Liver (tissue), 9 donors: Measurements from ENCODE around the gene MGAT5. TPM values are rescaled to one million over a fixed set of nuclear protein-coding genes. Genes with fewer than 3 reads are reported as not detected.
A peak's percentile ranks its signal among the peaks of the same experiment; 100 is the strongest.

Source experiments
- DNase-seq: peaks from one replicate; pipeline ENCODE4 v3.0.0-alpha.2; 2017; ENCODE audit warnings: low spot score
- H3K27ac ChIP-seq, 2 donors: one replicate each; pipeline ENCODE4 v1.7.0; 2013; ENCODE audit warnings: inconsistent platforms in 2 of 2, low read length in 2 of 2, control low read depth in 1 of 2, low read depth in 1 of 2, mild to moderate bottlenecking in 1 of 2
- H3K27me3 ChIP-seq, 4 donors: one replicate each; pipeline versions ENCODE4 v1.6.1 to v1.7.0; 2013; ENCODE audit warnings: low read length in 3 of 4, inconsistent platforms in 1 of 4, mild to moderate bottlenecking in 1 of 4, moderate library complexity in 1 of 4; ENCODE audit not compliant: control insufficient read depth in 4 of 4, insufficient read depth in 4 of 4
- H3K36me3 ChIP-seq, 4 donors: one replicate each; pipeline versions ENCODE4 v1.6.1 to v1.7.0; 2013; ENCODE audit warnings: low read length in 3 of 4, mild to moderate bottlenecking in 3 of 4, low read depth in 1 of 4, moderate library complexity in 1 of 4; ENCODE audit not compliant: control insufficient read depth in 4 of 4, insufficient read depth in 3 of 4
- H3K4me1 ChIP-seq, 4 donors: one replicate each; pipeline versions ENCODE4 v1.6.1 to v1.7.0; 2013; ENCODE audit warnings: low read length in 3 of 4, mild to moderate bottlenecking in 3 of 4, moderate library complexity in 1 of 4; ENCODE audit not compliant: control insufficient read depth in 4 of 4, insufficient read depth in 4 of 4
- H3K4me3 ChIP-seq, 3 donors: one replicate each; pipeline versions ENCODE4 v1.6.1 to v1.7.0; 2013; ENCODE audit warnings: low read length in 3 of 3, control low read depth in 1 of 3, low read depth in 1 of 3, mild to moderate bottlenecking in 1 of 3
- H3K9ac ChIP-seq, 2 donors: one replicate each; pipeline ENCODE4 v1.7.0; 2013; ENCODE audit warnings: low read length in 2 of 2, mild to moderate bottlenecking in 2 of 2, moderate library complexity in 2 of 2, control low read depth in 1 of 2, low read depth in 1 of 2
- H3K9me3 ChIP-seq, 4 donors: one replicate each; pipeline versions ENCODE4 v1.6.1 to v1.7.0; 2013; ENCODE audit warnings: low read length in 3 of 4; ENCODE audit not compliant: control insufficient read depth in 4 of 4
- EGR1 ChIP-seq, 2 donors: IDR thresholded peaks; 2 replicates each; pipeline ENCODE4 v1.6.1; 2016 to 2018; ENCODE audit warnings: antibody characterized with exemption in 2 of 2, low read depth in 2 of 2
- FOXA1 ChIP-seq: IDR thresholded peaks from 2 replicates; pipeline ENCODE4 v1.6.1; 2016; ENCODE audit warnings: antibody characterized with exemption
- FOXA2 ChIP-seq: IDR thresholded peaks from 2 replicates; pipeline ENCODE4 v1.6.1; 2016; ENCODE audit warnings: antibody characterized with exemption
- HNF4A ChIP-seq, 2 donors: conservative IDR thresholded peaks; 2 replicates each; pipeline ENCODE4 v1.6.1; 2016; ENCODE audit warnings: antibody characterized with exemption in 2 of 2, mild to moderate bottlenecking in 2 of 2
- HNF4G ChIP-seq: IDR thresholded peaks from 2 replicates; pipeline ENCODE4 v1.6.1; 2016; ENCODE audit warnings: antibody characterized with exemption
- JUND ChIP-seq, 2 donors: IDR thresholded peaks; 2 replicates each; pipeline ENCODE4 v1.6.1; 2016; ENCODE audit warnings: antibody characterized with exemption in 2 of 2
- NR2F2 ChIP-seq: IDR thresholded peaks from 2 replicates; pipeline ENCODE4 v1.6.1; 2016; ENCODE audit warnings: antibody characterized with exemption
- RAD21 ChIP-seq, 2 donors: IDR thresholded peaks; 2 replicates each; pipeline ENCODE4 v1.6.1; 2016; ENCODE audit warnings: antibody characterized with exemption in 2 of 2, mild to moderate bottlenecking in 2 of 2
- RXRA ChIP-seq, 2 donors: IDR thresholded peaks; 2 replicates each; pipeline ENCODE4 v1.6.1; 2017 to 2018; ENCODE audit warnings: antibody characterized with exemption in 2 of 2, mild to moderate bottlenecking in 1 of 2
- SP1 ChIP-seq: IDR thresholded peaks from 2 replicates; pipeline ENCODE4 v1.6.1; 2018; ENCODE audit warnings: antibody characterized with exemption, mild to moderate bottlenecking
- TAF1 ChIP-seq: conservative IDR thresholded peaks from 2 replicates; pipeline ENCODE4 v1.6.1; 2016; ENCODE audit warnings: antibody characterized with exemption, mild to moderate bottlenecking
- YY1 ChIP-seq: IDR thresholded peaks from 2 replicates; pipeline ENCODE4 v1.6.1; 2016; ENCODE audit warnings: antibody characterized with exemption, mild to moderate bottlenecking
- WGBS: extraction: QIAGEN DNeasy Blood & Tissue Kit; methylation state at CpG from one replicate; pipeline ENCODE4 v1.1.7; 2013; 5-methylcytosine and 5-hydroxymethylcytosine counted together
- polyA plus RNA-seq, 2 donors: library from polyadenylated mRNA; stranded (reverse) in 1 of 2; unstranded in 1 of 2; fragments of 200-250 nt in 1 of 2; fragments of >200 nt in 1 of 2; fragmentation: Nextera tagmentation in 1 of 2; extraction: Ambion mirVana in 1 of 2; gene quantifications; one replicate each; pipeline versions ENCODE4 v1.2.1 to v1.2.3, GENCODE V29; 2013 to 2015
- total RNA-seq, 2 donors: library from RNA; depleted of rRNA; stranded (reverse); fragments of >200 nt; gene quantifications; one replicate each; pipeline ENCODE4 v1.2.3, GENCODE V29; 2014
- TF ChIP-seq, protein P1 (sequence below): IDR thresholded peaks from 2 replicates; pipeline ENCODE4 v1.6.1; 2016; ENCODE audit warnings: antibody characterized with exemption
- TF ChIP-seq, protein P2 (sequence below): IDR thresholded peaks from 2 replicates; pipeline ENCODE4 v1.6.1; 2016; ENCODE audit warnings: antibody characterized with exemption, mild to moderate bottlenecking
- TF ChIP-seq, protein P3 (sequence below): fragments of 150-350 bp; IDR thresholded peaks from 2 replicates; pipeline ENCODE4 v1.5.1; 2017; ENCODE audit warnings: improper control_type of control experiment, low read depth, low read length; ENCODE audit not compliant: missing input control
- TF ChIP-seq, protein P4 (sequence below): IDR thresholded peaks from 2 replicates; pipeline ENCODE4 v1.6.1; 2016; ENCODE audit warnings: antibody characterized with exemption
- TF ChIP-seq, protein P5 (sequence below): IDR thresholded peaks from 2 replicates; pipeline ENCODE4 v1.6.1; 2016; ENCODE audit warnings: antibody characterized with exemption
- donor health status: healthy.
- donor health status: healthy.
- donor health status: healthy.
- donor health status: healthy.
- donor health status: healthy.

Gene MGAT5
- total and polyA plus RNA-seq, 4 donors, result 1.8 to 12.7 (median 5.6) TPM

DNA sequence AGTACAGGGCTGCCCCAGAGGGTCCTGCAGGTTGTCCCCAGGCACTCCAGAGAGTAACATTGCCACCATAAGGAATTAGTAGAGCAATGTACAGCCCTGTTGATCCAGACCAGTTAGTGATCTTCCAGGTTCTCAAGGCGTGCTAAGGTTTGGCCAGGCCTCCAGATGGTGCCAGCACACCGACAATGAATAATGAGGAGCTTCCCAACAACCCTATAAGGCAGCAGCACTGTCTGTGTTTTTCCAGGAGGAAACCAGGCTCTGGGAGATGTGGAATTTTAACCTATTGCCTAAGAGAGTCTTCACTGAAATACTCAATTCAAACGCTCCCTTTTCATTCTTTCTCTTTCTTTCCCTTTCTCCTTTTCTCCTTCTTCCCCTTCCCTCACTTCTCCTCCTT lies 122.1 kb downstream of the MGAT5 start (continued):
- TF ChIP-seq, protein P1, sequence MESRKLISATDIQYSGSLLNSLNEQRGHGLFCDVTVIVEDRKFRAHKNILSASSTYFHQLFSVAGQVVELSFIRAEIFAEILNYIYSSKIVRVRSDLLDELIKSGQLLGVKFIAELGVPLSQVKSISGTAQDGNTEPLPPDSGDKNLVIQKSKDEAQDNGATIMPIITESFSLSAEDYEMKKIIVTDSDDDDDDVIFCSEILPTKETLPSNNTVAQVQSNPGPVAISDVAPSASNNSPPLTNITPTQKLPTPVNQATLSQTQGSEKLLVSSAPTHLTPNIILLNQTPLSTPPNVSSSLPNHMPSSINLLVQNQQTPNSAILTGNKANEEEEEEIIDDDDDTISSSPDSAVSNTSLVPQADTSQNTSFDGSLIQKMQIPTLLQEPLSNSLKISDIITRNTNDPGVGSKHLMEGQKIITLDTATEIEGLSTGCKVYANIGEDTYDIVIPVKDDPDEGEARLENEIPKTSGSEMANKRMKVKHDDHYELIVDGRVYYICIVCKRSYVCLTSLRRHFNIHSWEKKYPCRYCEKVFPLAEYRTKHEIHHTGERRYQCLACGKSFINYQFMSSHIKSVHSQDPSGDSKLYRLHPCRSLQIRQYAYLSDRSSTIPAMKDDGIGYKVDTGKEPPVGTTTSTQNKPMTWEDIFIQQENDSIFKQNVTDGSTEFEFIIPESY, result no peak
- TF ChIP-seq RAD21 (IDR thresholded peaks at IDR 0.05) (peak; percentile 97 to 98), FOXA2 (peak; percentile 23)

DNA sequence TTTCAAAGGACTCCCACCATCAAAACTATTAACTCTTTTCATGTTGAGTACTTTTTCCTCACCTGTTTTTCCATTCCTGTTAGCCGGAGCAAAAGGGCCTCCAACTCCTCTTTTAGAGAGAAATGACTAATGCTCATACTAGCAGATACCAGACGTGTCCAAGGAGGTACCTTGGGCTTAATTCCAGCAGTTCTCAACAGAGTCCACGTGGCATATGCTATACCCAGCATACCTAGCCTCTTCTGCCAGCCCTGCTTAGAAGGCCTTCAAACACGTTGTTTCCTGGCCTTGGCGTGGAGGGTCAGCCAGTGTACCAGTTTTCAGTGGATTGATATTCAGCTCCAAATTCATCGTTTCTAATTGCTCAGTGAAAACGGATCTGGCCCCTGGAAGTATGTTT lies 123.9 kb downstream of the MGAT5 start:
- H3K4me1 ChIP-seq, result peaks cover 0 to 3% (median 0%) of the 10 kb centered on the region in 4 donors
- H3K4me3 ChIP-seq, result no peak overlapping the region
- H3K36me3 ChIP-seq, result no peaks in the 10 kb centered on the region
- no peak for TF ChIP-seq TAF1
- no peak for TF ChIP-seq NR2F2
- no peak for TF ChIP-seq FOXA2
- no peak for TF ChIP-seq FOXA1
- TF ChIP-seq EGR1 (IDR thresholded peaks at IDR 0.05; ENCODE audit: low read depth in 2 of 2), result no peak
- TF ChIP-seq SP1, result no peak
- no peak overlapping the region for H3K9ac ChIP-seq
- no peaks in the 10 kb centered on the region for H3K9me3 ChIP-seq
- H3K27ac ChIP-seq, result no peak overlapping the region
- no peak for DNase-seq
- H3K27me3 ChIP-seq, result no peaks in the 10 kb centered on the region
- WGBS, result 95% methylated on average over 7 of the region's 7 CpGs

DNA sequence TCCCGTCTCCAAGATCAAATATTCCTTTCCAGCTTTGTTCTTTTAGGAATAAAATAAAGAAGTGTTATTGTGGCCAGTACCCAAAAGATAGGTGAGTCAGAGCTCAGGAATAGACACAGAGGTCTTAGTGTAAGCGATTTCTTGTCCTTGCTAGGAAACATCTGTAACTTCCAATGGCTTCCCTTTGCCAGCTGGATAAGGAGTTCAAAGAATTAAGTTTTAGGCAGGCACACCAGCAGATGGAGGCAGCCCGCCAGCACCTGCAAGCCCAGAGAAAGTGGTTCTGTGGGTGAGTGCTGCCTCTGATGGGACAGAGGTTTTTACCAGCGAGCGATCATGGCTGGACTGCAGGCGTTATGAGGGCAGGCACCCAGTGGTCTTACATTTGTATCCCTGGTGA lies 125.4 kb downstream of the MGAT5 start:
- H3K9ac ChIP-seq, result no peak overlapping the region
- H3K4me3 ChIP-seq, result no peak overlapping the region
- no peaks in the 10 kb centered on the region for H3K9me3 ChIP-seq
- no peaks in the 10 kb centered on the region for H3K36me3 ChIP-seq
- WGBS, result 98% methylated on average over 6 of the region's 6 CpGs
- H3K4me1 ChIP-seq, result peaks cover 0 to 3% (median 0%) of the 10 kb centered on the region in 4 donors
- no peak overlapping the region for H3K27ac ChIP-seq
- H3K27me3 ChIP-seq, result no peaks in the 10 kb centered on the region
- no peak for DNase-seq
- no peak for TF ChIP-seq FOXA2

DNA sequence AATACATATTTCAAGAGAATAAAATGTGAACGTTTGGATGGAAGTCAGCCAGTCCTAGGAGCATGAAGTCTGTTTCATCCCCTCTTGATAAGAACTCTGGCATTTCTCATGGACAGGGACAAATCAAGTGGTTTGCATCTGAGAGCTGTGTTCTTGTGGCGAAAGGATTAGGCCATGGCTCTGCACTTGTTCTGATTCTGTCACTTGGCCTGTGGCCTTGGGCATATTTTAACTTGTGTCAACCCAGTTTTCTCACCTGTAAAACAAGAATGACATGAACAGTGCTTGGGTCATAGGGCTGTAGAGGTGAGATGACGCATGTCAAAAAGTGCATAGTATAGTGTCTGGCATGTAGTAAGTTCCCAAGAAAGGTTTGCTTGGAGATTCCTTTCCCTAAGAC lies 125.8 kb downstream of the MGAT5 start:
- H3K36me3 ChIP-seq, result no peaks in the 10 kb centered on the region
- no peak overlapping the region for H3K9ac ChIP-seq
- H3K9me3 ChIP-seq, result no peaks in the 10 kb centered on the region
- H3K27me3 ChIP-seq, result no peaks in the 10 kb centered on the region
- 92% methylated on average over 3 of the region's 3 CpGs for WGBS
- H3K4me3 ChIP-seq, result no peak overlapping the region
- no peak overlapping the region for H3K27ac ChIP-seq
- DNase-seq, result no peak
- H3K4me1 ChIP-seq, result peaks cover 0 to 3% (median 0%) of the 10 kb centered on the region in 4 donors
- TF ChIP-seq JUND (IDR thresholded peaks at IDR 0.05), result no peak
- TF ChIP-seq, protein P1, result no peak
- TF ChIP-seq, protein P2, sequence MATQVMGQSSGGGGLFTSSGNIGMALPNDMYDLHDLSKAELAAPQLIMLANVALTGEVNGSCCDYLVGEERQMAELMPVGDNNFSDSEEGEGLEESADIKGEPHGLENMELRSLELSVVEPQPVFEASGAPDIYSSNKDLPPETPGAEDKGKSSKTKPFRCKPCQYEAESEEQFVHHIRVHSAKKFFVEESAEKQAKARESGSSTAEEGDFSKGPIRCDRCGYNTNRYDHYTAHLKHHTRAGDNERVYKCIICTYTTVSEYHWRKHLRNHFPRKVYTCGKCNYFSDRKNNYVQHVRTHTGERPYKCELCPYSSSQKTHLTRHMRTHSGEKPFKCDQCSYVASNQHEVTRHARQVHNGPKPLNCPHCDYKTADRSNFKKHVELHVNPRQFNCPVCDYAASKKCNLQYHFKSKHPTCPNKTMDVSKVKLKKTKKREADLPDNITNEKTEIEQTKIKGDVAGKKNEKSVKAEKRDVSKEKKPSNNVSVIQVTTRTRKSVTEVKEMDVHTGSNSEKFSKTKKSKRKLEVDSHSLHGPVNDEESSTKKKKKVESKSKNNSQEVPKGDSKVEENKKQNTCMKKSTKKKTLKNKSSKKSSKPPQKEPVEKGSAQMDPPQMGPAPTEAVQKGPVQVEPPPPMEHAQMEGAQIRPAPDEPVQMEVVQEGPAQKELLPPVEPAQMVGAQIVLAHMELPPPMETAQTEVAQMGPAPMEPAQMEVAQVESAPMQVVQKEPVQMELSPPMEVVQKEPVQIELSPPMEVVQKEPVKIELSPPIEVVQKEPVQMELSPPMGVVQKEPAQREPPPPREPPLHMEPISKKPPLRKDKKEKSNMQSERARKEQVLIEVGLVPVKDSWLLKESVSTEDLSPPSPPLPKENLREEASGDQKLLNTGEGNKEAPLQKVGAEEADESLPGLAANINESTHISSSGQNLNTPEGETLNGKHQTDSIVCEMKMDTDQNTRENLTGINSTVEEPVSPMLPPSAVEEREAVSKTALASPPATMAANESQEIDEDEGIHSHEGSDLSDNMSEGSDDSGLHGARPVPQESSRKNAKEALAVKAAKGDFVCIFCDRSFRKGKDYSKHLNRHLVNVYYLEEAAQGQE, result no peak
- TF ChIP-seq YY1, result no peak
- no peak for TF ChIP-seq HNF4G
- TF ChIP-seq RXRA (IDR thresholded peaks at IDR 0.05), result no peak
- no peak for TF ChIP-seq NR2F2
- TF ChIP-seq FOXA1, result no peak
- TF ChIP-seq HNF4A (conservative IDR thresholded peaks at IDR 0.05), result no peak
- TF ChIP-seq EGR1 (IDR thresholded peaks at IDR 0.05; ENCODE audit: low read depth in 2 of 2), result no peak
- TF ChIP-seq, protein P3, sequence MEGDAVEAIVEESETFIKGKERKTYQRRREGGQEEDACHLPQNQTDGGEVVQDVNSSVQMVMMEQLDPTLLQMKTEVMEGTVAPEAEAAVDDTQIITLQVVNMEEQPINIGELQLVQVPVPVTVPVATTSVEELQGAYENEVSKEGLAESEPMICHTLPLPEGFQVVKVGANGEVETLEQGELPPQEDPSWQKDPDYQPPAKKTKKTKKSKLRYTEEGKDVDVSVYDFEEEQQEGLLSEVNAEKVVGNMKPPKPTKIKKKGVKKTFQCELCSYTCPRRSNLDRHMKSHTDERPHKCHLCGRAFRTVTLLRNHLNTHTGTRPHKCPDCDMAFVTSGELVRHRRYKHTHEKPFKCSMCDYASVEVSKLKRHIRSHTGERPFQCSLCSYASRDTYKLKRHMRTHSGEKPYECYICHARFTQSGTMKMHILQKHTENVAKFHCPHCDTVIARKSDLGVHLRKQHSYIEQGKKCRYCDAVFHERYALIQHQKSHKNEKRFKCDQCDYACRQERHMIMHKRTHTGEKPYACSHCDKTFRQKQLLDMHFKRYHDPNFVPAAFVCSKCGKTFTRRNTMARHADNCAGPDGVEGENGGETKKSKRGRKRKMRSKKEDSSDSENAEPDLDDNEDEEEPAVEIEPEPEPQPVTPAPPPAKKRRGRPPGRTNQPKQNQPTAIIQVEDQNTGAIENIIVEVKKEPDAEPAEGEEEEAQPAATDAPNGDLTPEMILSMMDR, result no peak
- TF ChIP-seq SP1, result no peak
- no peak for TF ChIP-seq TAF1
- no peak for TF ChIP-seq FOXA2
- TF ChIP-seq, protein P4, sequence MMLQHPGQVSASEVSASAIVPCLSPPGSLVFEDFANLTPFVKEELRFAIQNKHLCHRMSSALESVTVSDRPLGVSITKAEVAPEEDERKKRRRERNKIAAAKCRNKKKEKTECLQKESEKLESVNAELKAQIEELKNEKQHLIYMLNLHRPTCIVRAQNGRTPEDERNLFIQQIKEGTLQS, result no peak
- TF ChIP-seq, protein P5, sequence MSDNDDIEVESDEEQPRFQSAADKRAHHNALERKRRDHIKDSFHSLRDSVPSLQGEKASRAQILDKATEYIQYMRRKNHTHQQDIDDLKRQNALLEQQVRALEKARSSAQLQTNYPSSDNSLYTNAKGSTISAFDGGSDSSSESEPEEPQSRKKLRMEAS, result no peak
